GM10847 (cell line): ENCODE data around the gene OPCML.

Experiments
- POLR2A ChIP-seq: IDR thresholded peaks from 2 replicates; pipeline ENCODE4 v1.6.1; 2011; ENCODE audit not compliant: insufficient read length; ENCODE audit errors: extremely low read depth

OPCML gene

DNA sequence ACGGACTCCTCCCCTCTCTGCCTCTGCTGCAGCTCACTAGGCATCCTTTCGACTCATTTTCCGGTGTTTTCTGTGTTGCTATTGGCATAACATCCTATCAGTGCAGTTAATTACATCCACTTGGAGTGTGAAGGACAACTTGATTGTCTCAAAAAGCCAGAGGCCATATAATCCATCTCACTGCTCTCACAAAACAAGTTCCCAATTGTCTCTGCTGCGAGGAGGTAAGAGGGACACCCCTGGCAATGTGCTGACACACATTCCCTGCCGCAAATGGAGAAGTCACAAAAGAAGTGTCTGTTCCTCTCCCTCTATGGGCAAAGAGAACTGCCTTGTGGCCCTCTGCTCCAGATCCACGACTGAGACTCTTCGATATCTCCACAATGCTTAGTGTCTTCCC lies 618.4 kb downstream of the OPCML start:
- no peak for TF ChIP-seq POLR2A

DNA sequence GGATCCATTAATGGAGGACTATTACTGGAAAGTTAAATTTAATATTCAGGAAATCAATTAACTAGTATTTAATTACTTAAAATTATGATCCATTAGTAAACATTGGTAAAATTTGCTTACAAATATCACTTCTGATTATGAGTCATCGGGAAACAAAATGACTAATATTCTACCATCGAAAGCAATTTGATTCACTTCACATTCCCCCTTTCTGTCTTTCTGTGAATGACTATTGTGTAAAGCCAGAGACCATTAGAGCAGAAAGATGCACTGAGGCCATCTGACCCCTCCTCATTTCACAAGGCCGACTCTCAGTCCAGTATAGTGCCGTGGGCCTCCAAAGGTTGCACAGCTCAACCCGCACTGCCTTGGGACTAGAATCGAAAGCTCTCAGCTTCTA lies 619.0 kb downstream of the OPCML start:
- TF ChIP-seq POLR2A: no peak

DNA sequence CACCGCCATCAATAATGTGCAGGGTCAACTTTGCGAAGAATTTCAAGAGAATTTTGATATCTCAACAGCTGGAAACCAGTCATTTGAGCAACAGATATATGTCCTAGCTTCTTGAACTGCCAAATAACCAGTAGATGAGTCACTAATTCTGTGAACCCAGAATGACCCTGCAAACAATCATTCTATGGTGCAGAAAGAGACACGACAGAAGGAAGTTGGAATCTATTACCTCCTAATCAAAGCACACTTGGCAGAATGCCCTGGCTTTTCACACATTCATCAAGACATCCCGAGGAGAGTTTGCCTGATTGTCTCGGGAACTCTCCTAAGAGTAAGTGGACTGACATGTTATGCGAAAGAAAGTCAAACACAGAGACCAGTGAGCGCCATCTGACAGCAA lies 621.1 kb downstream of the OPCML start:
- TF ChIP-seq POLR2A: no peak

DNA sequence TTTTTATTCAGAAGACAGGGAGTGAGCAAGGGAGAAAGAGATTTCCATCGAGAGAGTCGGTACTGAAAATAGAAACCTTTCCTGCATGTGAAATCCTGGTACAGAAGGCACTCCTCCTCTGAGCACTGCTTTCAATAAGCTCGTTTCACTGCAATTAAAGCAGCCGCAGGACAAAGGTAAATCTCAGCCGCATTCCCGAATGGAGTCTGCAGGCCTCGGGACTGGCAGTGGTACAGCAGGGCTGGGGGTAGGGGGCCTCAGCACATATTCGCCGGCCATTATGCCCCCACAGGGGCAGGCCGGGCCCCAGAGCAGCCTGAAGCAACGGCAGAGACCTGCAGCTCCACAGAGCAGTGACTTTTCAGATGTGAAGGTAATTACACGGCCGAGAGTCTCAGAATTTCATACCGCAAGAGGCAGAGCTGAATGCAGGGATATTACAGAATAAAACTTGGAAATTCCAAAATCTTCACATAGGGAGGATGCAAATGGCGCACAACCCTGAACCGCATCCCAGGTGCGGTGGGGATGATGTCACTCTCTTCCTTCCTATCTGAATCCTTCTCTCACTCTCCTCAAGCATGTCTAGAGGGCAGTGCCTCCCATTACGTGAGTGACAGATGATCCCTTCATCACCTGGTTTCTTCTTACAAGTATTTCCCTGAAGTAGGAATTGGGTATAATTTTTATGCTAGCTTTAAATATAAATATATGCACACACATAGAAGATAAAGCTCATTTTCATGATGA lies 622.1 kb downstream of the OPCML start:
- TF ChIP-seq POLR2A: no peak

DNA sequence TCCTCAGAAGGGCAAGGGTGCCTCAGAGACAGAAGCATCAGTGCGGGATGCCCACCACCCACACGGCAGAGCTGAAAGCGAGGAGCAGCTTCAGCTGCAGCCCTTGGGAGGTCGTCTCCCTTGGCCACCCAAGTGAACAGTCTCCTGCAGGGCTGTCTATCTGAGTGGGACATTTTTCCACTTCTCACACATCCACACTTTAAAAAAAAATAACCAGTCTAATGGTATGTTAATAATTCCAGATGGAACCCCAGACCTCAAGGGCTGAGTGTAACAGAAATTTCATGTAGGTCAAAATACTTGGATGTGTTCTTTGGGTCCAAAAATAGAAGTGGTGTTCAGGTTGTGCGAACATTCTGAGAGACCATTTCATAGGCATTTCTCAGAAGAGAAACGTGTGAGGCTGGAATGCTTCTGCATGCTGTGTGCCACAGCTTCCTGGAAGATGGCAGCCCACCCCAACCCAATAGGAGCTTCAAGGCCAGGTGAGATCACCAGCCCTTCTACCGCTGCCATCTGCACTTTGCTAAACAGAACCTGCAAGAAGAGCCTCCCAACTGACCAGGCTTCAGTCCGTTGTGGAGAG lies 623.2 kb downstream of the OPCML start:
- TF ChIP-seq POLR2A: no peak

DNA sequence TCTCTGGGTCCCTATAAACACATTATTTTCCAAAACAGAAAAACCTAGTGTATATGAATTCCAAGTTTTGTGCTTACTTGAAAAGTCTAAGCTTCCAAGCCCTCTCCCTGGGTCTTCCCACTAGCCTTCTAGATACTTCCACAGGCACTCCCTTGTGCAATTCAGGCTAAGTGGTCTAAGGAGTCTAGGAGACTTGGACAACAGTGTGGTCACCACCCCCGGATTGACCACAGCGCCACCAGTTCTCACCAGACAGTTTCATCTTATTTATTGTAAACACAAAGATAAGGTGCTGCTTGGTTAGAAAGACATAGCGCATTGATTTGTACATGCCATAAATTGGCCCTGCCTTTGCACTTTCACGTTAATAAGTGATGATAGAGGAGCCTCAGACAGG lies 623.9 kb downstream of the OPCML start:
- no peak for TF ChIP-seq POLR2A

DNA sequence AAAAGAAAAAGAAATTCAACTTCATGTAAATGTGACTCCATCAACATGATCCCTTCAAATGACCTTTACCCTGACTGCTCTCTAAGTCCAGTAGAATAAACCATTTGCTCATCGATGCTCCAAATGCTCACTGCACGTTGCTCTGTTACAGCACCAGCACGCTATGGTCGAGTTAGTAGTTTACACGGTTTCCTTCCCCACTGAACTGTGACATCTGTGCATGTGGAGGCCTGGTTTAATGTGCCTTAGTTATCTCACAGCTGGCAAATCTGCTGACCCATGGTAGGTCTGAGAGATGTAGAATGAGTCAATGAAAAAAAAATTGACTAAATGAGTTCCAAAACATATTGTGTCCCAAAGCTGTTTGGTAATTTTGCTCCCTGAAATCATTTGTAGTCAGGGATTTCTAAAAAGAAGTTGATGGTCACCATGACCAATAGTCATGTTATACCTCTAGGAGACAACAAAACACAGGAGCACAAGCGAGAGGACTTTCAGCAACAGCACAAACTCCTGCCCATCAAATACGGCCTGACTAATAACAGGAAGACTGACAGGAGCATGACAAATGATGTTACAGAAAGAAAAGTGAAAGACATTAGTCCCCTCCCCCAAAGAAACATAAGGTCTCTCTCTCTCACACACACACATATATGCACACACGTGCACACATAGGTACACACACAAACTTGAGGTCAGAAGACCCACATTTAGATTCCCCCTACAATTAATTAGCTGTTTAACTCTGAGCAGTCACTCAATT lies 624.5 kb downstream of the OPCML start:
- TF ChIP-seq POLR2A: no peak

DNA sequence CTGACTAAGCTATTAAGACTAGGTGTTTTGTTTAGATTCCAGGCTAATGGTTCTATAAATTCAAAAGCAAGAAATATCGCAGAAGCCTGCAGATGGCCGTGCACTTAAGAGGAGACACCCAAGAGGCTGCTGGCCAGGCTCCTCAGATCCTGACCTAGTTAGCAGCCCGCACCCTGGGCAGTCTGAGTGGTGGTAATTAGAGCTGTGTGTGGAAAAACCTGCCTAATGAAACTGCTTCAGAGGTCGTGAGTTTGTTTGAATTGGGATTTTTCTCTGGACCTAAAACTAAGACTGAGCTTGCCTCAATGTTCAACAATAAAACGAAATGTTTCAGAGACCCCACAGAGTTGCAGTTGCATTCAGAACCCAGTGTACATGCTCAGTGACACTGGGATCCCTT lies 627.7 kb downstream of the OPCML start:
- no peak for TF ChIP-seq POLR2A

DNA sequence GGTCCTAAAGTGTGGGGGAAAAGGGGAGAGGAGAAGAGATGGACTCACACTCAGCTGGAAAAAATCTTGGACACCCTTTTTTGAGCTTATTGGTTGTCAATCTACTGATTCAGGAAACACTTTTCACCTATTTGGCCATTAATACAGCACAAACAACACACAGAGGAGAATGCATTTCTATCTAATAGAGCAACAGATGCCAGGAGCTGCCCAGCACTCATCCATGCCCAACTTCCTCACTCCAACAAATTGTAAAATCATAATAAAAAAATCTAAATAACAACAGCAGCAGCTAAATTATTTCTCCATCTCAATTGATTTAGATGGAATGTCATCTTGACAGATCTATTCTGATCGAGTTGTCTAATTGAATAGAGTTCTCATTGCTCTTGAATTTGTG lies 628.2 kb downstream of the OPCML start:
- no peak for TF ChIP-seq POLR2A

DNA sequence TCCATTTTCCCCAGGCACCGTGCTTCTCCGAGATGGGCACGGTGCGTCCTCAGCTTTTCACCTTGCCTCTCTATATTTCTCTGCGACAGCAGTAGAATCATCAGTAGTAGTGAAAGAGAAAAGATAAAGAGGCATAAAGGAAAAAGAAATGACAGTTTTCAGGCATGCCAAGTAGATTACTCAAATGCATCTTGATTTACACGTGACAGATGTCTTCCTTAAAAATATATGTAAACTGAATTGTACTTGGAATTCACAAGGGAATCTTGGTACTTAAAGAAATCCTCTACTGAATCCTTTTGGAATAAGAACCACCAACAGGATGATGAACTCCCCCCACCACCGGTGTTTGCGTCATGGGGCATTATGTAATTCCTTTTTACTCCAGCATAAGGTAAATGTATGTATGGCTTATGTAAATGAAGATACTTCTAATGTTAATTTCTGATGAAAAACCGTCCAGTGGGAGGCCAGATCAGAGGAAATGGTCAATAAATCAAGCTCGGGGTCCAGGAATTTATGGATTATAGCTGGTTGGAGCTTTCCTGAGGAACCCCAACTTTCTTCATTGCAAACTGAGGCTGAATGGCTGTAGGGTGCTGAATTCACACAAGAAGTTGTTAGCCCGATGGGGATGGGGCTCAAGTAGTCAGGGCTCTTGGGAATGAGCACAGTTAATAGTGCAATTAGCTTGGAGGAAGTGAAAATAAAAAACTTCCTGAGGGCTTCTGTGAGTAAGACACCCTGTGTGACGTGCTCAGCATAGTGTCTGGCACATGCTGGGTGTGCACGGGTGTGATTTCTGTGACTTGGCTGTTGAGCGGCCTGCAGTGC lies 630.4 kb downstream of the OPCML start:
- TF ChIP-seq POLR2A: no peak

DNA sequence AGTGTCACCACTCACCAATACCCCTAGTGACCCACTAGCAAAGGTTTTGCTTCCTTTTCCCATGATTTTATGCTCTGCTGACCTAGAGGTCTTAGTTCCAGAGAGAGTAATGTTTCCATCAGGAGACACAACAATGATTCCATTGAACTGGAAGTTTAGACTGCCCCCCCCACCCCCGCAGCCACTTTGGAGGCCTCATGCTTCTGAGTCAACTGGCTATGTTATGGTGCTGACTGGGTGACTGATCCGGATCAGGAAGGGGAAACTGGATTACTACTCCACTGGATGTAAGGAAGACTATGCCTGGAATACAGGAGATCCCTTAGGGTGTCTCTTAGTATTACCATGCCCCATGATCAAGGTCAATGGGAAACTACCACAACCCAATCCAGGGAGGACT lies 633.6 kb downstream of the OPCML start:
- TF ChIP-seq POLR2A: no peak

DNA sequence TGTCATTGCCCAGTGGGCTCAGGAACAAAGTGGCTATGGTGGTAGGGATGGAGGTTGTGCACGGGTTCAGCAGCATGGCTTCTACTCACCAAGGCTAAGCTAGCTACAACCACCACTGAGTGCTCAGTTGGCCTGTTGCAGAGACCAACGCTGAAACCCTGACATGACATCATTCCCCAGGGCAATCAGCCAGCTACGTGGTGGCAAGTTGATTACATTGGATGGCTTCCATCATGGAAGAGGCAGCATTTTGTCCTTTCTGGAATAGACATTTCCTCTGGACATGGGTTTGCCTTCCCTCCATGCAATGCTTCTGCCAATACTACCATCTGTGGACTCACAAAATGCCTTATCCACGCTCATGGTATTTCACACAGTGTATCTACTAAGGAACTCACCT lies 634.3 kb downstream of the OPCML start:
- TF ChIP-seq POLR2A: no peak

DNA sequence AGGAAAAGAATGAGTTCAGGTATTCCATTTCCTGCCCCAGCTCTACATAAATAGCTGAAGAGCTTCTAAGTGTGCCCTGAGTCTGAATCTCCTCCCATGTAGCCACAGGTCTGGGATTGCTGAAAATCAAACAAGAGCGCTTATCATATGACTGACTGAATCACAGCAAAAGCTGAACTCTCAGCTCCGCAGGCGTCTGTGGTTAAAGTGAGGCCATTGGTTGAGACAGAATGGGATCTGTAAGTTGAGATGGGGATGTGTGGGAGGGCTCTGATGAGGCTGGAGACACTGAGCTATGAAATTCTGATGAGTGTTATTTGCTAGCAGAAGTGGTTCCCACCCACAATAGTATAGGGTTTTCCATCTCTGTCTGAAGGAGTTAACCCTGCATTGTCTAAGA lies 637.0 kb downstream of the OPCML start:
- TF ChIP-seq POLR2A: no peak

DNA sequence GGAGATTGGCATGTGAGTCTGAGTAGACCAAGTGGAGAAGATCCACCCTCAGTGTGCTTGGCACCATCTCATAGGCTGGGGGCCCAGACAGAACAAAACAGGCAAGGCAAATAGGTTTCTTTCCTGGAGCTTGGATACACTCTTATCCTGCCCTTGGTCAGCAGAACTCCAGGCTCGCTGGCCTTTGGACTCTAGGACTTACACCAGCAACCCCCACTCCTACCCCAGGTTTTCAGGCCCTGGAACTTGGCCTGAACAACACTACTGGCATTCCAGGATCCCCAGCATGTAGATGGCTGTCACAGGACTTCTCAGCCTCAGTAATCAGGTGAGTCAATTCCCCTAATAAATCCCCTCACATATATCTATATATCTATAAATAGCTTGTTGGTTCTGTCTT lies 637.7 kb downstream of the OPCML start:
- TF ChIP-seq POLR2A: no peak

DNA sequence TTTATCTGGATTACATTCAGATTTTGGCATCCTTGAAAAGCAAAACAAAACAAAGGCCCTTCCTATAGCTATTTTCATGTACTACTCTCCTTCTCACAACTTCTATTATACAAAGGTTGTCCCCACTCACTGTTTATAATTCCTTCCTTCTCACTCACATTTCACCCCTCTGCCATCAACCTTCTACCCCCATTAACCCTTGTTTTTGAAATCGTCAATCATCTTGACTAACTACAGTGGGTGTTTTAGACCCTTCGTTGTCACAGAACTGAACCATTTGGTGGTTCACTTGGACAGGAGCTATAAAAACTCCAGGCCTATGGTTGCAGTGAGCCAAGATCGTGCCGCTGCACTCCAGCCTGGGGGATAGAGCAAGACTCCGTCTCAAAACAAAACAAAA lies 639.4 kb downstream of the OPCML start:
- TF ChIP-seq POLR2A: no peak
